Measurements from ENCODE around the gene DDX17.

DNA sequence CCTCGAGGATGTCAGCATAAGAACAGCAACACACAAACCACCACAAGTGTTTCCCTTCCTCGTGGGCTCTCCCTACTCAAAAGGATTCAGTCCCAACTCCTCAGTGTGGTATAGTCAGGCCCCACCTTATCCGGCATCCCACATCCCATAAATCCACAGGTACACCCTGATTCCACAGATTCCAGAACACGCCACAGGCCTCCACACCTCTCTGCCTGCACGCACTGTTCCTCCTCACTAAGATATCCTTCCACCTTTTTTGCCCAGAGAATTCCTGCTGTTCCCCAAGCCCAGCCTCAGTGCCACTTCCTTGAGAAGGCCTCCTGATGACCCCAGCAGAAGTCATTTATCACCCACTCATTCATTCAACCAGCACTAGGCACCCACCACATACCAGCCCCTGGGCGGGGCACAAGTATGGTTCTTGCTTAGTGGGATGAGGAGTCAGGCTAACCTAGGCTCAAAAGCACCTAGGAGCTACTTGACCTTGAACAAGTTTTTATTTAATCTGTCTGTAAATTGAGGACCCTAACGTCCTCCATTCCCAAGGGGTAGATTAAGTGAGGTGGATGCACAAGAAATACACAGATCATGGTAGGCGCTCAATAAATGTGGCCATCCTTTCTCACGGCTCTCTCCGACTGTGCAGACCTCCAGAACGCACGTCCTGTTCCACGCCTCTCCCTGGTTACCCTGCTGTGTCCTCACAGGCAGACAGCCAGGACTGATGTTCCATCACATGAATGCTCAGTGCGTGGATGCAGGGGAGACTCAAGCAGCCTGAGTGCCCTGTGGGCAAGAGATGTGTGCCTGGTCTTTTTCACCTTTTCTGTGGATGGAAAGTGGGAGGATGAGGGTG lies 49.0 kb downstream of the DDX17 start:
- TF ChIP-seq, protein P1, sequence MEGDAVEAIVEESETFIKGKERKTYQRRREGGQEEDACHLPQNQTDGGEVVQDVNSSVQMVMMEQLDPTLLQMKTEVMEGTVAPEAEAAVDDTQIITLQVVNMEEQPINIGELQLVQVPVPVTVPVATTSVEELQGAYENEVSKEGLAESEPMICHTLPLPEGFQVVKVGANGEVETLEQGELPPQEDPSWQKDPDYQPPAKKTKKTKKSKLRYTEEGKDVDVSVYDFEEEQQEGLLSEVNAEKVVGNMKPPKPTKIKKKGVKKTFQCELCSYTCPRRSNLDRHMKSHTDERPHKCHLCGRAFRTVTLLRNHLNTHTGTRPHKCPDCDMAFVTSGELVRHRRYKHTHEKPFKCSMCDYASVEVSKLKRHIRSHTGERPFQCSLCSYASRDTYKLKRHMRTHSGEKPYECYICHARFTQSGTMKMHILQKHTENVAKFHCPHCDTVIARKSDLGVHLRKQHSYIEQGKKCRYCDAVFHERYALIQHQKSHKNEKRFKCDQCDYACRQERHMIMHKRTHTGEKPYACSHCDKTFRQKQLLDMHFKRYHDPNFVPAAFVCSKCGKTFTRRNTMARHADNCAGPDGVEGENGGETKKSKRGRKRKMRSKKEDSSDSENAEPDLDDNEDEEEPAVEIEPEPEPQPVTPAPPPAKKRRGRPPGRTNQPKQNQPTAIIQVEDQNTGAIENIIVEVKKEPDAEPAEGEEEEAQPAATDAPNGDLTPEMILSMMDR (IDR thresholded peaks at IDR 0.05 in 4 of 5, conservative IDR thresholded peaks at IDR 0.05 in 1 of 5) = no peak
- no peak for TF ChIP-seq POLR2A (IDR thresholded peaks at IDR 0.05)

Data from gastrocnemius medialis (tissue), 4 donors.